ELF-1 (cell line): ENCODE results near the gene KCTD1.

ENCODE experiments used
- DNase-seq: peaks from one replicate; pipeline ENCODE4 v3.0.0-alpha.2; 2016; ENCODE audit warnings: low read depth, low spot score

KCTD1 gene

DNA sequence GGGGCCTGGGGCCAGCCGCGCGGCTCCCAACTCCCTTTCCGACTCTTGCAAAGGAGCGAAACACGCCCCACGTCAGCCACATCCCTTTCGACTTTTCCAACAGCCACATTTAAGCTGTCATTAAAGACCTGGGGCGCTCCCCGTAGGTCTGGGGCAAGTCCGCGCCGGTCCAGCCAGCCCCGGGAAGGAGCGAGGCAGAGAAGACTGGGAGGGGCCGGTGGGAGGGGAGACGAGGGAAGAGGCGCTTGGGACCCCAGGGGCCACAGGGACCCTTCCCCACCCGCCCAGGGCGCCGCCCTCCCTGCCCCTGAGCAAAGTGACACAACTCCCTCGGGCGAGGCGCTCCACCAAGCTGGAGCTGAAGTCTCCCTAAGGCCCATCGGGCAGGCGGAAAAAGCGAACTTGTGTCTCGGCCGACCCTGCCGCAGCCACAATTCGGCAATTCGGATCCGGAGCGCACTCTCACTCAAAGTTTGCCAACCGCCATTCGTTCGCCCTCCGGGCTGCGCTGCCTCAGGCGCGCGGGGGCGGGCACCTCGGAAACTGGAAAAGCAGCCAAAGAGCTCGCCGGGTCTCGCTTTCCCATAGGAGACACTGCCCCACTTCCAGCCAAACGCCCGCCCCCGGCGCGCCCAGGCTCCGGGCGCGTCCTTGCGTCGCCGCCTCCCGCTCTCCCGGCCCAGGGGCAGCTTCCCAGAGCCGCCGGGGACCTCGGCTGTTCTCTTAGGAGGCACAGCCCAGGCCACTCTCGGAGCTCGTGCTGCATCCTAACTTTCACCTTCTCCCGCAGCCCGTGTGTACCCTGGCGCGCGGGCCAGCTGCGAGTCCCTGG is 1.1 kb upstream of the KCTD1 start:
- DNase-seq: peak; percentile 91

GRCh38 chr18:26547646-26548414 is 523 bp downstream of the KCTD1 start:
- DNase-seq: peak; percentile 88

DNA sequence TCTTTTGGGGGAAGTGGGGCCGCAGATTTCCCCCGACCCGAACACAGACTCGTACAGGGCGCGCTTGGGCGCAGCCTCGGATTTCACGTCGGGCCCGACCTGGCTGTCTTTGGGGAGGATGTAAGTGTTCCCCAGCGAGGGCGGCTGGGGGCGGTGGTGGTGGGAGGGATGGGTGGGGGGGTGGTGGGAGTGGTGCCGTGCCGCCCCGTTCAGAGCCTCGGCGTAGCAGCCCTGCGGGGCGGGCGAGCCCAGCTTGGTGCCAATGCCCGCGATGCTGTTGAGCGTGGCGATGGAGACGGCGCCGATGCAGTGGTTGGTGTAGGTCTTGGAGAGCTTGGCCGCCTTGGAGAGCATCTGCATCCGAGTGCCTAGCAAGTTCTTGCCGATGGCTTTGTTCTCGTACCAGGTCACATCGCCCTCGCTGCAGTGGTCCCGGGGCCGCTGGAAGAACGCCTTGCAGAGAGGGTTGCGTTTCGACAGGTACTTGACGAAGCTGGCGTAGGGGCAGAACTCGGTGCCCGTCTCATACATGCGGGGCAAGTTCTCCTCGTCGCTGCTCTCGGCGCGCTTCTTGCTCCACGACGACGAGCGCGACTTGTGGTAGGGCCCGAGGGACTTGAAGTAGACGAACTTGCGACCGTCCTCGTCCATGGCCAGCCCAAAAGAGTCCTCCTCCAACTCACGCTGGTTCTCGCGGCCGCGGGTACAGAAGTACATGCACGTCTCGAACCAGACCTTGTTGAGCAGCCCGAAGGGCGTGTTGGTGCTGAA is 1.3 kb downstream of the KCTD1 start:
- DNase-seq: no peak

DNA sequence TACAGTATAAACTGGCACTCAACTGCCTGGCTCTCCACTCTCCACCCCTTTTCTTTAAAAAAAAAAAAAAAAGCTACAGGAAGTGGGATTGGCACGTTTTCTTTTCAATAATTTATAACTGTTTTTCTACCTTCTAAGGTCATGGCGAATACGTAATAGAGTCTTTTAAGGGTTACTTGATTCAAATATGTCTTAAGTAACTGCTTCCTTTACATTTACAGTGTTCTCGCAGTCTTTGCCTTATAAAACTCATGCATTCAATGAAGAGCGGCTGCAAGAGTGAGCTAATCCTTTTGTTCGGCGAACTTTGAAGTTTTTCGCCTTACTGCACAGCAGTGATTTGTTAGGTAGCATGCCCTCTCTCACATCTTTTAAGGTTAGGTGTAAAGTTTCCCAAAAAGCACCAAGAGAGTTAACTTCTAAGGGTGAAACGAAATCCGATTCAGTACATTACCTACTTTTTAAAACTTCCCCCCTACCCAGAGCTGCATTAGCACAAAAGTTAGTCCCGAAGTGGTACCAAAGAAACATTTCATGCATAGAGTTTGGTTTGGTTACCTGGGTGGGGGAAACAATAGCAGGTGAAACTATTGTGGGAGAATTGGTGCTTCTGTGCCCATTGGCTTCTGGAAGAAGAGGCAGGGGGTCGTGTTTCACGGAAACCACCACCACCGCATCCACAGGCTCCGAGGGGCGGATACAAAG is 2.0 kb downstream of the KCTD1 start:
- DNase-seq: no peak

DNA sequence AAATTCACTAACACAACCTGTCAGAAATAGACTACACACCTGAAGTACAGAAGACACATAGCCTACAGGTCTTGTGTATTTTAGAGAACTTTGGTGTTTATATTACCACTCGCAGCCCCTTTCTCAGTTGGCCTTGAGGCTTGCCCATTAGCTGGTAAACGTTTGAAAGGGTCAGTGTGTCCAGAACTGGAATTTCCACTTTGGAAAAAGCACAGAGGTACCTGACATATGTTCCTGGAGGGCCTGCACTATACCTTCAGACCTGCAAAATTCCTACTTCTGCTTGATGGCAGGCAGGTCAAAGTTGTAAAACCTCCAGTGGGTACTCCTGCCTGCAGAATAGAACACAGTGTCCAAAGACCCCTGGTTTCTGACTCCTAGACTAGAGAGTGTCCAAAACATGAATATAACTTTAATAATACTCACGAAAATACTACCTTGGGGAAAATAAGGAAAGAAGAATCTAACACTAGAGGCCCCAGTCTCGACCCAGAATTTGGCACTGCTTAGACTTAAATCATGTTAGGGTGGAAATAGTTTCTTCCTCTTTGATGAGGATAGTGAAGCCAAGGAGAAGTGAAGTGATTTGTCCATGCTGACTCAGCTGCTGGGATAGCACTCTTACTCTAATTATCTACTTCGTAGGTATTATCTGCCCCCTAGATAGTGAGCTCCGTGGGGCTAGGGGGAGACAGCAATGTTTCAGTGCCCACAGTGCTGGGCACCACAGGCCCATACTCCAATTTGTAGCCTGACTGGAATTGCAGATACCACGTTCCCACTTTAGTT is 2.8 kb downstream of the KCTD1 start:
- peak; percentile 57 for DNase-seq

DNA sequence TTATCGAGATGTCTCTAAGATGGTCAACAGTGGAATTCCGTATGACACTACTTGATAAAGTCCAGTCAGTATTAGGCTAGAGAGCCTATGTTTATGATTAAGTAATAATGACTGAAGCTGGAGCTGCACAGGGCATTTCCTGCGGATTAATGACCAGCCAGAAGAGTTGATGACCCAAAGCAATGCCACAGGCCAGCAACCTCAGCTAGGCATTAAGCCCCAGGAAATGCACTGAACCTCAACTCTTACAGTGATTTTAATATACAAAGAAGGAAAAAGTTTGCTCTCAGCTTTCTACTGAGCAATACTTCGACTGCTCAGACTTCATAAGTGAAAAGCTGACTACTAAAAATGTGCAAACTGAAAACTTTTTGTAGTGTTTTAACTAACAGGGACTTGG is 3.9 kb downstream of the KCTD1 start:
- DNase-seq: no peak

GRCh38 chr18:26543373-26543772 is 5.0 kb downstream of the KCTD1 start:
- DNase-seq: no peak

- peak; percentile 48 for DNase-seq
These were observed 8.2 kb downstream of the KCTD1 start for GRCh38 chr18:26540043-26540628.

DNA sequence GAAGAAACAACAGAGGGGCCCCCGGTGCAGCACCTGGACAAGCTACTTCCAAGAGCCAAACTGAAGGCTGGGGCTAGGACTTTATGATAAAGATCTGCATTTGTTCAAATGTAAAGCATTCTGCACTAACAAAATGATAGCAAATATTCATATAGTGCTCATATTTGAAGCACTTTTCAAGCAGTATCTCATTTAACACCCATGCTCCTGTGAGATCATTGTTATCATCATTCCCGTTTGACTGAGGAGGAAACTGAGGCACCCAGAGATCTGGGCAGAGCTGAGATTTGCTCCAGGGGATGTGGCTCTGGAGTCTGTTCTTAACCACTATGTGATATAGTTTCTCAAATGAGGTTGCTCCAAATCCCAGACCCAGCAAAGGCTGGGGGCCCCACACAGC is 9.8 kb downstream of the KCTD1 start:
- DNase-seq: no peak

DNA sequence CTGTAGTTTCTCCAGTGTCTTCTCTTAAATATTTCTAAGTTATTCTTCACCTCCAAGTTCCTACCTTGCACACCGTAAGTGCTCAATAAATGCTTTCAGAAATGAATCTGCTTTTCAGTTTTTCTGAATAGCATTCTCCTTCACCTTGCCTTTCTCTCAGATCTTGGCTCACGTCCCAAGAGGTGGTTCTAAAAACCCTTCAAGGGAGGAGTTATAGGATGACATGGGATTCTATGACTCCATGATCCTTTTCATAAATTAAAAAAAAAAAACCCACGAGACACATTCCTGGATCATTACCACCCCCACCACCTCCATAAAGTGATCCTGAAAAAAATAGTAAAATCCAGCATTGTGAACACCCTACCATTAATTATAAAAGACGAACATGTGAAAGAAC is 11.7 kb downstream of the KCTD1 start:
- no peak for DNase-seq

DNA sequence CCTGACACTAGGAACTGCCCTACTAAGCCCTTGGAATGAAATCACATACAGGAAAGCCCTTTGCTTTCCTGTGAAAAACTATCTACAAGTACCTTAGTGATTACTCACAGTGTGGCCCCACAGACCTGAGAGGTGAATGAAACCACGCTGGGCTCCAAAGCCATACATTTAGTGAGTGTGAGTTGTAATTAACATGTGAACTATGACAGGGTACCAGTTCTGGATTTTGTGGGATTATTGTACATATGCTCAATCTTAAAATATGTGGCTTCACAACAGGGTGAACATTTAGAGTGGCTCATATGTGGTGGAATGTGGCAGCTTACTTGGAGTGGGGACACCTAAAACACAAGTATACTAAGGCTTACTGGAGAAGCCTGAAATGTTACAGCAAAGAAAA is 12.3 kb downstream of the KCTD1 start:
- DNase-seq: no peak

- no peak for DNase-seq
These were observed 12.7 kb downstream of the KCTD1 start for GRCh38 chr18:26535630-26536029.

- peak; percentile 66 for DNase-seq
These were observed 15.7 kb downstream of the KCTD1 start for GRCh38 chr18:26532367-26533340.

- DNase-seq: no peak
These were observed 16.6 kb downstream of the KCTD1 start for GRCh38 chr18:26531605-26532298.

DNA sequence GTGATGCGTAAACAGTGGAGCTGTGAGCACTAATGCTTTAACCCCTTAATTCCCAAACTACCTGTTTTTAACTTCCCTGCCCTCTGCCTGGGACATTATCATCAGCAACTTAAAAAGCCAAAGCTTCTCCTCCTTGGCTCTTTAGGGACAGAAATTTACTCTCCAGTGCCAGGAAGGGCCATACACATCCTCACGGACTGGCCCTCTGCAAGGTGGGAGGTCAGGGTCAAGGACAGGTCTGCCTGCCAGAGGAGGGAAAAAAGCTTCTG is 21.5 kb downstream of the KCTD1 start:
- no peak for DNase-seq

GRCh38 chr18:26526128-26526965 is 22.0 kb downstream of the KCTD1 start:
- no peak for DNase-seq

DNA sequence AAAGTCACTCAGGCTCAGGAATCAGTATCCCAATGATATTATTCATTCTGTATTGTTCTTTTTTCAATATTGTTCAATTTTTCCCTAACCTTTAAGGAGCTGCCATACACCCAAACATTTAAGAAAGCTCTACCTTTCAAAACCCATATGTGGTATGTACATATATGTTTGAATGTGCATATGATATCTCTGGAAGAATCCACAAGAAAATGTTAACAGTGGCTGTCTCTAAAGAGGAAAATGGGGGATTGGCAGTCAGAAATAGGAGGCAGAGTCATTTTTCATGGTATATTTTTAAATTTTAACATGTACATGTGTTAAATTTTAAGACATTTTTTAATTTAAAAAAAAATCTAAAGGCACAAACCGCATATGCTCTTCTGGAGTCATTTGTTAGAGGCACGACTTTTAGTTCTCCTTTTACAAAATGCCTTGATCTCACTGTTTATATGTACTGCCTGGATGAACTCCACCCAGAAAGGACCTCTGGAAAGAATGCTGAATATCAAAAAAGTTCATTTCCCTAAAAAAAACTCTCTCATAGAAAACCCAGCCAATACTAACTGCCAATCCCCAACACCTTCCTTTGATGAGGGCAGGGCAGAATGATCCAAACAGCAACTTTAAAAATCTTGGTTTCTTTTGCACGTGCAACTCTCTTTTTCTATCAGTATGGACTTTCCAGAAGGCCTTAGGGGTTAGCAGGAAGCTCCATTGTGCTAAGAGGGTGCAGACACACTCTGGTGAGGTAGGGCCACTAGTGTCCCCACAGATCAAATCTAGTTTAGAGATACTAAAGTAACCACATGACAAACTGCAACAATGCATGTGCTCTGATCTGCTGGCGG is 23.6 kb downstream of the KCTD1 start:
- DNase-seq: no peak
